Keratinocyte (primary cell): ENCODE measurements around the gene ROS1. TPM values are rescaled to one million over a fixed set of nuclear protein-coding genes. Genes with fewer than 3 reads are reported as not detected.
A peak's percentile ranks its signal among the peaks of the same experiment; 100 is the strongest.

Source experiments
- DNase-seq: peaks from one replicate; pipeline ENCODE4 v3.0.0-alpha.2; 2011; ENCODE audit warnings: low read depth, missing footprints, low spot score
- FAIRE-seq: peaks from 2 replicates; lab custom pipeline; 2011; peaks lifted over from hg19 to GRCh38; lab: Jason Lieb, UNC
- H2AFZ ChIP-seq: 2 replicates; pipeline ENCODE4 v1.6.0; 2012; ENCODE audit warnings: low read length, control low read depth, inconsistent platforms; ENCODE audit not compliant: control insufficient read depth
- H3K27ac ChIP-seq: 2 replicates; pipeline ENCODE4 v1.5.1; 2011; ENCODE audit warnings: low read length; ENCODE audit not compliant: control insufficient read depth, insufficient read depth
- H3K27me3 ChIP-seq: 3 replicates; pipeline ENCODE4 v1.6.0; 2011; ENCODE audit warnings: low read length; ENCODE audit not compliant: control insufficient read depth, insufficient read depth; ENCODE audit errors: extremely low read depth
- H3K36me3 ChIP-seq, 2 experiments: 2 replicates in 1 of 2; 3 replicates in 1 of 2; pipeline ENCODE4 v1.5.1; 2011; ENCODE audit warnings: low read length in 2 of 2, mild to moderate bottlenecking in 1 of 2; ENCODE audit not compliant: control insufficient read depth in 2 of 2, insufficient read depth in 2 of 2; ENCODE audit errors: extremely low read depth in 1 of 2
- H3K4me1 ChIP-seq: 3 replicates; pipeline ENCODE4 v1.5.1; 2011; ENCODE audit warnings: low read length; ENCODE audit not compliant: control insufficient read depth, insufficient read depth; ENCODE audit errors: extremely low read depth
- H3K4me2 ChIP-seq: 3 replicates; pipeline ENCODE4 v1.6.0; 2011; ENCODE audit warnings: low read depth, low read length; ENCODE audit not compliant: control insufficient read depth, insufficient read depth; ENCODE audit errors: extremely low read depth
- H3K4me3 ChIP-seq, 3 experiments: fragments of 200-600 bp in 1 of 3; sonication (generic) in 1 of 3; 2 replicates in 2 of 3; 3 replicates in 1 of 3; pipeline ENCODE4 v1.5.1; 2011 to 2016; ENCODE audit warnings: low read length in 3 of 3, mild to moderate bottlenecking in 3 of 3, control low read depth in 2 of 3, inconsistent platforms in 1 of 3, low read depth in 1 of 3, mixed read lengths in 1 of 3, mixed run types in 1 of 3, moderate library complexity in 1 of 3; ENCODE audit not compliant: control insufficient read depth in 2 of 3, insufficient read depth in 2 of 3; ENCODE audit errors: extremely low read depth in 1 of 3
- H3K79me2 ChIP-seq: 2 replicates; pipeline ENCODE4 v1.6.0; 2012; ENCODE audit warnings: low read length; ENCODE audit not compliant: control insufficient read depth, insufficient read depth
- H3K9ac ChIP-seq: 3 replicates; pipeline ENCODE4 v1.6.0; 2011; ENCODE audit warnings: low read length; ENCODE audit not compliant: control insufficient read depth, insufficient read depth; ENCODE audit errors: extremely low read depth
- H3K9me1 ChIP-seq: 3 replicates; pipeline ENCODE4 v1.6.0; 2011; ENCODE audit warnings: low read length; ENCODE audit not compliant: control insufficient read depth, insufficient read depth; ENCODE audit errors: extremely low read depth
- H3K9me3 ChIP-seq: 2 replicates; pipeline ENCODE4 v1.5.1; 2012; ENCODE audit warnings: low read depth, low read length; ENCODE audit not compliant: control insufficient read depth
- H4K20me1 ChIP-seq: 3 replicates; pipeline ENCODE4 v1.6.0; 2011; ENCODE audit warnings: low read length; ENCODE audit not compliant: control insufficient read depth, insufficient read depth; ENCODE audit errors: extremely low read depth
- EZH2 ChIP-seq: IDR thresholded peaks from one replicate; pipeline ENCODE4 v1.6.1; 2012; ENCODE audit warnings: inconsistent platforms, mild to moderate bottlenecking, low read length, moderate library complexity
- dilution Hi-C: fragments of 300-500 bp; cut with MboI; formaldehyde crosslinking; loops from one replicate; pipeline ENCODE4 v1.7.0; 2020; ENCODE audit warnings: low sequenced_read_pairs; ENCODE audit not compliant: extremely low pct_ligation_motif_present
- polyA plus RNA-seq, 5 experiments: library from polyadenylated mRNA; depleted of rRNA in 3 of 5; stranded (reverse) in 3 of 5; stranded (forward) in 1 of 5; unstranded in 1 of 5; fragments of >200 nt; gene quantifications; 1 replicate in 1 of 5; 2 replicates in 3 of 5; 3 replicates in 1 of 5; pipeline versions ENCODE4 v1.2.1 to v1.2.3, GENCODE V29; 2011 to 2012; ENCODE audit warnings: missing spikeins in 2 of 5, low read depth in 1 of 5, low replicate concordance in 1 of 5
- TF ChIP-seq, protein P1 (sequence below), 3 experiments: IDR thresholded peaks in 1 of 3; conservative IDR thresholded peaks in 1 of 3; optimal IDR thresholded peaks in 1 of 3; 2 replicates in 2 of 3; 3 replicates in 1 of 3; pipeline versions ENCODE3 to v1.5.1; 2011; ENCODE audit warnings: low read length in 3 of 3, mild to moderate bottlenecking in 3 of 3, moderate library complexity in 2 of 3, control low read depth in 1 of 3, inconsistent platforms in 1 of 3; ENCODE audit not compliant: insufficient read depth in 2 of 3; ENCODE audit errors: extremely low read depth in 1 of 3

Gene ROS1
- polyA plus RNA-seq, 1 donor (not counting 4 experiments of a cell fraction or from before 2014, with no cell fraction given), result 0.16 TPM

DNA sequence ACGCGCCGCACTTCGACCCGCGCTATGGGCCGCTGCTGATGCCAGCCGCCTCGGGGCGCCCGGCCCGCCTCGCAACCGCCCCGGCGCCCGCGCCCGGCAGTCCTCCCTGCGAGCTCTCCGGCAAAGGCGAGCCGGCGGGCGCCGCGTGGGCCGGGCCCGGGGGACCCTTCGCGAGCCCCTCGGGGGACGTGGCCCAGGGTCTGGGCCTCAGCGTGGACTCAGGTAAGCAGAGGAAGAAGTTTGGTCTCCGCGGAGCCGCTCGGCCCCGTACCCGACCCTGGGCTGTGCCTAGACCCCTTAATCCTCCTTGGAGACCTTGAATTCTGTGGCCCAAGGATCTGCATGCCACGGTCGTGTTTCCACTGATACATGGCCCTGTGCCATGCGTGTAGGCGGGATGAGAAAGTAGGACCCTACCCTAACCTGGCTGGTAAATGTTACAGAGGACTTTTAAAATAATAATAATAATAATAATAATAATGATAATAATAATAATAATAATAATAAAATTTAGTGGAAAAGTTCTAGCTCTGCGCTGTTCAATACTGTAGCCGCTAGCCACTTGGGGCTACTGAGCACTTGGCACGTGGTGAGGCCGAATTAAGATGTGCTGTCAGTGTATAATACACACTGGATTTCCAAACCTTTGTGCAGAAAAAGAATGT is 154.8 kb downstream of the ROS1 start:
- Histone ChIP-seq H3K9me1 (no peaks in the 10 kb centered on the region), H3K9me3 (no peaks in the 10 kb centered on the region), H3K4me2 (no peak overlapping the region), H2AFZ (no peak overlapping the region), H3K36me3 (no peaks in the 10 kb centered on the region), H3K4me1 (peaks cover 5% of the 10 kb centered on the region), H4K20me1 (peaks cover 2% of the 10 kb centered on the region), H3K4me3 (peak overlapping the region in 1 of 3 experiments; percentile 17), H3K9ac (no peak overlapping the region), H3K27me3 (peaks cover 95% of the 10 kb centered on the region), H3K27ac (no peak overlapping the region), H3K79me2 (no peaks in the 10 kb centered on the region)
- dilution Hi-C loops, result no loop called here
- FAIRE-seq (no peak), DNase-seq (no peak)
- no peak for TF ChIP-seq EZH2
- TF ChIP-seq, protein P1, sequence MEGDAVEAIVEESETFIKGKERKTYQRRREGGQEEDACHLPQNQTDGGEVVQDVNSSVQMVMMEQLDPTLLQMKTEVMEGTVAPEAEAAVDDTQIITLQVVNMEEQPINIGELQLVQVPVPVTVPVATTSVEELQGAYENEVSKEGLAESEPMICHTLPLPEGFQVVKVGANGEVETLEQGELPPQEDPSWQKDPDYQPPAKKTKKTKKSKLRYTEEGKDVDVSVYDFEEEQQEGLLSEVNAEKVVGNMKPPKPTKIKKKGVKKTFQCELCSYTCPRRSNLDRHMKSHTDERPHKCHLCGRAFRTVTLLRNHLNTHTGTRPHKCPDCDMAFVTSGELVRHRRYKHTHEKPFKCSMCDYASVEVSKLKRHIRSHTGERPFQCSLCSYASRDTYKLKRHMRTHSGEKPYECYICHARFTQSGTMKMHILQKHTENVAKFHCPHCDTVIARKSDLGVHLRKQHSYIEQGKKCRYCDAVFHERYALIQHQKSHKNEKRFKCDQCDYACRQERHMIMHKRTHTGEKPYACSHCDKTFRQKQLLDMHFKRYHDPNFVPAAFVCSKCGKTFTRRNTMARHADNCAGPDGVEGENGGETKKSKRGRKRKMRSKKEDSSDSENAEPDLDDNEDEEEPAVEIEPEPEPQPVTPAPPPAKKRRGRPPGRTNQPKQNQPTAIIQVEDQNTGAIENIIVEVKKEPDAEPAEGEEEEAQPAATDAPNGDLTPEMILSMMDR (optimal IDR thresholded peaks at IDR 0.05 in 1 of 3, IDR thresholded peaks at IDR 0.05 in 1 of 3, conservative IDR thresholded peaks at IDR 0.05 in 1 of 3; ENCODE audit: extremely low read depth in 1 of 3, insufficient read depth in 2 of 3, low read length in 3 of 3), result no peak

DNA sequence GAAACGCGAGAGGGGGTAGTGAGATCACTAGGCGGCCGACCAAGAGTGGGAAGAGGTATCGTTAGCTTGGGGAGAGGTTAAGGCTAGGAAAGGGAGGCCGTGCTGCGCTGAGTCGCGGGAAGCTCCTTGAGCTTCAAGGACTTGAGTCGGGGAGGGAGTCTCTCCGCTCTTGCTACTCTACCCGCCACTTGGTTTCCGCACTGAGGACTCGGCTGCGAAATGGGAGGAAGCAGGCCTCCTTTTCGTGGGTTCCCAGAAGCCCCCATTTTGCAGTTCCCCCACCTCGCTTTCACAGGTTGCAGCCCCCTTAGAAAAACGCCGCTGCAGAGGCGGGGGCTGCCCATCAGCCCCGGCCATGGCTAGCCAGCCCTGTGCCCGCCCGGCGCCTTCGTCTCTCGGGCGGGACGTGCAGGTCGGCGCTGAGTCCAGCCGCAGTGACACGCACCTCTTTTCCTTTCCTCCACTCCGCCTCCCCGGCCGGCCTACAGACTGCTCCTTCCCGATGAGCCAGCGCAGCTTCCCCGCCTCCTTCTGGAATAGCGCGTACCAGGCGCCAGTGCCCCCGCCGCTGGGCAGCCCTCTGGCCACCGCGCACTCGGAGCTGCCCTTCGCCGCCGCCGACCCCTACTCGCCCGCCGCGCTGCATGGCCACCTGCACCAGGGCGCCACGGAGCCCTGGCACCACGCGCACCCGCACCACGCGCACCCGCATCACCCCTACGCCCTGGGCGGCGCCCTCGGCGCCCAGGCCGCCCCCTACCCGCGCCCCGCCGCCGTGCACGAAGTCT is 155.5 kb downstream of the ROS1 start:
- no peak for DNase-seq
- dilution Hi-C loops, result no loop called here
- no peak for FAIRE-seq

More for the DNA sequence above, 155.5 kb downstream of the ROS1 start:
- Histone ChIP-seq H3K4me2 (peak overlapping the region; percentile 60), H2AFZ (no peak overlapping the region), H3K36me3 (no peaks in the 10 kb centered on the region), H3K27ac (no peak overlapping the region), H3K27me3 (peaks cover 95% of the 10 kb centered on the region), H3K9me1 (no peaks in the 10 kb centered on the region), H3K9me3 (no peaks in the 10 kb centered on the region), H3K9ac (no peak overlapping the region), H4K20me1 (peaks cover 2% of the 10 kb centered on the region), H3K4me1 (peaks cover 11% of the 10 kb centered on the region), H3K4me3 (peak overlapping the region in 1 of 3 experiments; percentile 17), H3K79me2 (no peaks in the 10 kb centered on the region)
- TF ChIP-seq, protein P1 (optimal IDR thresholded peaks at IDR 0.05 in 1 of 3, IDR thresholded peaks at IDR 0.05 in 1 of 3, conservative IDR thresholded peaks at IDR 0.05 in 1 of 3; ENCODE audit: extremely low read depth in 1 of 3, insufficient read depth in 2 of 3, low read length in 3 of 3), result no peak
- peak; percentile 89 for TF ChIP-seq EZH2
